B cell (primary cell): ENCODE results near the gene PLCG1.

Experiments
- EZH2 ChIP-seq: IDR thresholded peaks from 2 replicates; pipeline ENCODE4 v1.6.1; 2012; ENCODE audit warnings: borderline replicate concordance, low read depth, mild to moderate bottlenecking, moderate library complexity, low read length; ENCODE audit not compliant: insufficient read depth, poor library complexity, severe bottlenecking
- TF ChIP-seq, protein P1 (sequence below): fragments of 200-600 bp; IDR thresholded peaks from one replicate; pipeline ENCODE4 v1.8.0; 2022; ENCODE audit warnings: antibody characterized with exemption, mild to moderate bottlenecking

DNA sequence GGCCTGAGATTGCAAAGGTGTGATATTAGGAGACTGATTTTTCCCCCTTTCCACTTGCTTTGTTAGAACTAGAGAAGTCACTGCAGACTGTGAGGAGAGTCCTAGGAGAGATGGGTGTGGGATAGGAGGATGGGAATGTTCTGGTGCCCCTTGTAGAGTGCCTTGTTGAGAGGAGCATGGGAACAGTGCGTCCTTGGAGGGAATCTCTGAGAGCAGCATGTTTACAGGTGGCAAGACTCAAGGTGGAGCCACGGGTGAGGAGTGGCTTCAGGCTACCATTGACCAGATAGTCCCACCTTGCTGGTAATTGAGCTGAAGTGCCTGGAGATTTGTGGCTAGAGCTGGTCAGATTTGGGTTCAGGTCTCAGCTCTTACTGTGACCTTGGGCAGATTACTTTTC is 6.0 kb downstream of the PLCG1 start:
- TF ChIP-seq, protein P1, sequence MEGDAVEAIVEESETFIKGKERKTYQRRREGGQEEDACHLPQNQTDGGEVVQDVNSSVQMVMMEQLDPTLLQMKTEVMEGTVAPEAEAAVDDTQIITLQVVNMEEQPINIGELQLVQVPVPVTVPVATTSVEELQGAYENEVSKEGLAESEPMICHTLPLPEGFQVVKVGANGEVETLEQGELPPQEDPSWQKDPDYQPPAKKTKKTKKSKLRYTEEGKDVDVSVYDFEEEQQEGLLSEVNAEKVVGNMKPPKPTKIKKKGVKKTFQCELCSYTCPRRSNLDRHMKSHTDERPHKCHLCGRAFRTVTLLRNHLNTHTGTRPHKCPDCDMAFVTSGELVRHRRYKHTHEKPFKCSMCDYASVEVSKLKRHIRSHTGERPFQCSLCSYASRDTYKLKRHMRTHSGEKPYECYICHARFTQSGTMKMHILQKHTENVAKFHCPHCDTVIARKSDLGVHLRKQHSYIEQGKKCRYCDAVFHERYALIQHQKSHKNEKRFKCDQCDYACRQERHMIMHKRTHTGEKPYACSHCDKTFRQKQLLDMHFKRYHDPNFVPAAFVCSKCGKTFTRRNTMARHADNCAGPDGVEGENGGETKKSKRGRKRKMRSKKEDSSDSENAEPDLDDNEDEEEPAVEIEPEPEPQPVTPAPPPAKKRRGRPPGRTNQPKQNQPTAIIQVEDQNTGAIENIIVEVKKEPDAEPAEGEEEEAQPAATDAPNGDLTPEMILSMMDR: no peak
- no peak for TF ChIP-seq EZH2
